Activated CD8-positive, alpha-beta memory T cell treated with anti-CD3 and anti-CD28 coated beads, Interleukin-2, amount 10 ng/mL, durations not matched to agents 7 days and 5 days (primary cell): Measurements from ENCODE around the gene POLR2L. TPM values are rescaled to one million over a fixed set of nuclear protein-coding genes. Genes with fewer than 3 reads are reported as not detected.
A peak's percentile ranks its signal among the peaks of the same experiment; 100 is the strongest.

Experiments used
- ATAC-seq: fragments of 150-1000 bp; cut with Tn5 transposase; one replicate; pipeline ENCODE4 v1.10.0; 2021; ENCODE audit warnings: moderate library complexity
- CTCF ChIA-PET: fragments of 350-600 bp; sonication (Branson Sonifier 250); formaldehyde crosslinking; loops from one replicate; lab custom pipeline; 2021; ENCODE audit warnings: antibody characterized with exemption; lab: Charles Lee
- DNase-seq: peaks from one replicate; pipeline ENCODE4 v3.0.0-alpha.2; 2020
- H3K27ac Mint-ChIP-seq: one replicate; pipeline ENCODE4 v1.8.0; 2021; ENCODE audit warnings: mild to moderate bottlenecking, mixed read lengths
- H3K27me3 Mint-ChIP-seq: one replicate; pipeline ENCODE4 v1.8.0; 2021; ENCODE audit warnings: mixed read lengths
- H3K36me3 Mint-ChIP-seq: one replicate; pipeline ENCODE4 v1.8.0; 2021; ENCODE audit warnings: mild to moderate bottlenecking, mixed read lengths
- H3K4me1 Mint-ChIP-seq: one replicate; pipeline ENCODE4 v1.8.0; 2021; ENCODE audit warnings: mixed read lengths
- H3K4me3 Mint-ChIP-seq: one replicate; pipeline ENCODE4 v1.8.0; 2021; ENCODE audit warnings: mild to moderate bottlenecking, moderate library complexity, mixed read lengths
- H3K9me3 Mint-ChIP-seq: one replicate; pipeline ENCODE4 v1.8.0; 2022; ENCODE audit warnings: low read depth, mixed read lengths
- total RNA-seq, 2 experiments: library from RNA; stranded (reverse); gene quantifications; one replicate each; pipeline ENCODE4 v1.2.3, GENCODE V29; 2021

Gene POLR2L
- total RNA-seq, 2 experiments from 2014 or later: 87.6 to 114 TPM

DNA sequence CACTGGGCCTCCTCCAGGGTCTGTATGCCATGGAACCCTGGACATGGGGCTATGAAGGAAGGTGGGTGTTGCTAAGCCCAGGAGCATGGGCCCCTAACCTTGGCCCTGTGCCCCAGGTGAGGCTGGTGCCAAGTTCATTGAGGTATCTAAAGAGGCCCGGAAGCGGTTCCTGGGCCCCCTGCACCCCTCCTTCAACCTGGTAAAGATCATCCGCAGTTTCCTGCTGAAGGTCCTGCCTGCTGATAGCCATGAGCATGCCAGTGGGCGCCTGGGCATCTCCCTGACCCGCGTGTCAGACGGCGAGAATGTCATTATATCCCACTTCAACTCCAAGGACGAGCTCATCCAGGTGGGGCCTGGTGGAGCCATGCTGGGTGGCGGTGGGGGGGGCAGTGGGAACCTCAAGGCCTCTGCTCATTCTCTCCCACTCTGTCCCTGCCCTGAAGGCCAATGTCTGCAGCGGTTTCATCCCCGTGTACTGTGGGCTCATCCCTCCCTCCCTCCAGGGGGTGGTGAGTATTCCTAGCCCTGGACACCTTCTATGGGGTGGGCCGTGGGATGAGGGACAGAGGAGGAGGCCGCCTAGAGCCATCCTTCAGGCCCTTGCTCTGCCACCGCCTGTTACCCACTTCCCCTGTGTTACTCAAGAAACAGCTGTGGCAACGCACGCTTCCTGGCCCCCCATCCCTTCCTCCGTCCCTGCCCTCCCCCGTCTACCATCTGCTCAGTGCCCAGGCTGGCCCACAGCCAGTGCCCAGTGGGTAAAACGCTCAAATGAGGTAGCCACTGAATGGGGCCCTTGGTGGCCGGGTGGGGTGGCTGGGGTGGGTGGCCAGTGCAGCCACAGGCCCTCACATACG lies 20.6 kb downstream of the POLR2L start:
- H3K36me3 Mint-ChIP-seq: no peaks in the 10 kb centered on the region
- no peak for DNase-seq
- H3K27ac Mint-ChIP-seq: no peak overlapping the region
- no peak overlapping the region for H3K4me3 Mint-ChIP-seq
- peaks cover 17% of the 10 kb centered on the region for H3K4me1 Mint-ChIP-seq
- no peak for ATAC-seq
- H3K27me3 Mint-ChIP-seq: no peaks in the 10 kb centered on the region
- CTCF ChIA-PET: interaction anchor here (0.9 kb wide), 1 partner anchor 13 kb away, joined by 3 read pairs; no protein-coding TSS in a partner anchor
- H3K9me3 Mint-ChIP-seq: no peaks in the 10 kb centered on the region

DNA sequence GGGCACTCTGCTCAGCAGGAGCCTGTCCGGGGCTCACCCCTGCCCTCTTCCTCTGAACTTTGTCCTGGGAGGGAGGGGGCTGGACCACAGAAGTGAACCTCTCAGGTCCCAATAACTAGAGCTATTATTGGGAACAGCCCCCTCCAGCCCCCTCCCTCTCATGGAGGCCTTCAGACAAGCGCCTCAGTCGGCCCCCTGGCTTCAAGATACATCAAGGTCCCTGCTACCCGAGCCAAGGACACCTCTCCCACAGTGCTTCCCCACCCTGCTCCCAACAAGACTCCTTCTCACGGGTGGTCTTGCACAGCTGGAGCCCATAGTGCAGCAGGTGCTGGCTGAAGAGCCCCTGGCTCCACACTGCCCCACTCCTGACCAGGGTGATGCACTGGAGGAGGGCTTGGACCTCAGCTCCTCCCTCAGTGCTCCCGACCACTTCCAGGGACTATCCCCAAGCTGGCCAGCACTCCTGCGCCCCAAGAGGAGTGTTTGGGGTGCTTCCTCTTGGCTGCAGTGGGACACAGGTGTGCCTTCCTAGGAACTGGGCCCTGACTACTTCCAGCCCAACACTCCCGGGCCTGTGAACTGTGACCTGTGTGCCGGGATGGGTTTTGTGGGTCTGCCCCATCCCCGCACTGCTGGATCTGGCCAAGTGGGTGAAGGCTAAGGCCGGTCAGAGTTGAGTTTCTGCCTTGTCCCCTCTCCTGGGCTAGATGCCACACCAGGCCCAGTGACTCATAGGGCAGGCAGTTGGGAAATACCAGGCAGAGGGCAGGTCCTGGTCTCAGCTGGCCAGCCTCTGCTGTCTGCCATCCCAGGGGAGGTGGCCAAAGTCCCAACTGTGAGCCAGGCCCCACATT lies 21.4 kb downstream of the POLR2L start:
- Mint-ChIP-seq H3K36me3 (no peaks in the 10 kb centered on the region), H3K9me3 (no peaks in the 10 kb centered on the region), H3K27ac (peak overlapping the region; percentile 65), H3K4me3 (peak overlapping the region; percentile 73), H3K27me3 (no peaks in the 10 kb centered on the region), H3K4me1 (peaks cover 12% of the 10 kb centered on the region)
- ATAC-seq (no peak), DNase-seq (no peak)
- CTCF ChIA-PET: interaction anchor here (0.7 to 1.8 kb wide), 3 partner anchors 9 to 18 kb away, joined by 3 to 12 read pairs (median 5); partner anchors contain the start of gene RPLP2

DNA sequence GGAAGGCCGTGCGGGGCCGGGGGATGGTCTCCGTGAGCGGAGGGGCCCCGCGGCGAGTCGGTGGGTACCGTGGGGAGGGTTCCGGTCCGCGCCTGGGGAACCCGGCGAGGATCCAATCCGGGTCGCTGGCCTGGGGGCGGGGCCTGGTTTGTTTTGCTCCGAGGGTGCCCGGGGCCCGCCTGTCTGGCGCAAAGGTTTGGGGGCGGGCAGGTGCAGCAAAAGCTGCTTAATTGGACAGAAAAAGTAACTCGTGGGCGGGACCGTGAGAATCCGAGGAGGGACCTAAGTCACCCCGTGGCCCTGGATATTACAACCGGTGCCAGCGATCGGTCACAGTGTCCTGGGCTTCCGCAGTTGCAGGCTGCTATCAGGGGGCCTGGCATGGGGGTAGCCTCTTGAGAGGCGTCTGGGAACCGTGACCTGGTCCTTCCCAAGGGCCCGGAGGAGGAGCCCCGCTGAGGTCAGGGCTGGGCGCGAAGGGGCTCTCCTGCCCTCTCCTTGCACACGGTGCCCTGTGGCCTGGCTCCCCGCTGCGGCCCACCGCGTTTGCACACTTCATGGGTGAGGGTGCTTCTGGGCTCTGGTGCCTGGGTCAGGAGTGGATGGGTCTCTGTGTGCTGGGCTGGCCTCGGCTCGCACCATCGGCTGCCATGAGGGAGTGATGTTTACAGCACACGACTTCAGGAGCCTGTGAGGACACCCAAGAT lies 22.2 kb downstream of the POLR2L start:
- peak overlapping the region; percentile 78 for H3K27ac Mint-ChIP-seq
- H3K9me3 Mint-ChIP-seq: no peaks in the 10 kb centered on the region
- no peaks in the 10 kb centered on the region for H3K27me3 Mint-ChIP-seq
- peak overlapping the region; percentile 73 for H3K4me3 Mint-ChIP-seq
- peak; percentile 97 for DNase-seq
- CTCF ChIA-PET: interaction anchor here (0.7 to 2.8 kb wide), 7 partner anchors 10 to 231 kb away, joined by 3 to 12 read pairs (median 3); partner anchors contain the start of genes POLR2L, RPLP2 and TSPAN4
- H3K36me3 Mint-ChIP-seq: no peaks in the 10 kb centered on the region
- ATAC-seq: peak; percentile 77
- H3K4me1 Mint-ChIP-seq: peaks cover 12% of the 10 kb centered on the region

DNA sequence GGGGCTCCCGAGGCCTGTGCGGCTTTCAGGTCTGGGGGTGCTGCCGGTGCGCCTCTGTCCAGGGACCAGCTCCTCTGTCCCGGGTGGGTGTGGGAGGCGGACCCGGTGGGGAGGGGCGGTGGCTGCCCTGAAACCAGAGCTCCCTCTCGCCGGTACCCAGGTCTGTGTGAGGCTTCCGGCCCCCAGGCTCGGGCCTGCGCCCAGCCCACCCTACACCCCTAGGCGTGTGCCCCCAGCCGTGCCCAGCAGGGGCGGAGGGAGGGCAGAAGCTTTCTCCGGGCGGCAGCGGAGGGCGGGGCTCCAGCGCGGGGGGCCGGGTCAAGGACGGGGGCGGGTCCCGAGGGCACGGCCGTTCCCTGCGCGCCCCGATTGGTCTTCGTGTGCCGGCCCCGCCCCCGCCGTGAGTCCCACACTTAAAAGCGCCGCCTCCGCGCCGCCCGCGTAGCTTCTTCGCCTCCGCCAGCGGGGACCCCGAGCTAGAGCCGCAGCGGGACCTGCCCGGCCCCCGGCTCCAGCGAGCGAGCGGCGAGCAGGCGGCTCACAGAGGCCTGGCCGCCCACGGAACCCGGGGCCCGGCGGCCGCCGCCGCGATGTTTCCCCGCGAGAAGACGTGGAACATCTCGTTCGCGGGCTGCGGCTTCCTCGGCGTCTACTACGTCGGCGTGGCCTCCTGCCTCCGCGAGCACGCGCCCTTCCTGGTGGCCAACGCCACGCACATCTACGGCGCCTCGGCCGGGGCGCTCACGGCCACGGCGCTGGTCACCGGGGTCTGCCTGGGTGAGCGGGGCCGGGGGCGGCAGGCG lies 23.0 kb downstream of the POLR2L start:
- H3K27me3 Mint-ChIP-seq: no peaks in the 10 kb centered on the region
- H3K9me3 Mint-ChIP-seq: no peaks in the 10 kb centered on the region
- peak overlapping the region; percentile 78 for H3K27ac Mint-ChIP-seq
- CTCF ChIA-PET: interaction anchor here (0.8 to 2.8 kb wide), 7 partner anchors 9 to 232 kb away, joined by 3 to 12 read pairs (median 5); partner anchors contain the start of genes CRACR2B, POLR2L, RPLP2 and TSPAN4
- peak overlapping the region; percentile 73 for H3K4me3 Mint-ChIP-seq
- DNase-seq (peak; percentile 94), ATAC-seq (peak; percentile 81)
- no peaks in the 10 kb centered on the region for H3K36me3 Mint-ChIP-seq
- peaks cover 12% of the 10 kb centered on the region for H3K4me1 Mint-ChIP-seq

DNA sequence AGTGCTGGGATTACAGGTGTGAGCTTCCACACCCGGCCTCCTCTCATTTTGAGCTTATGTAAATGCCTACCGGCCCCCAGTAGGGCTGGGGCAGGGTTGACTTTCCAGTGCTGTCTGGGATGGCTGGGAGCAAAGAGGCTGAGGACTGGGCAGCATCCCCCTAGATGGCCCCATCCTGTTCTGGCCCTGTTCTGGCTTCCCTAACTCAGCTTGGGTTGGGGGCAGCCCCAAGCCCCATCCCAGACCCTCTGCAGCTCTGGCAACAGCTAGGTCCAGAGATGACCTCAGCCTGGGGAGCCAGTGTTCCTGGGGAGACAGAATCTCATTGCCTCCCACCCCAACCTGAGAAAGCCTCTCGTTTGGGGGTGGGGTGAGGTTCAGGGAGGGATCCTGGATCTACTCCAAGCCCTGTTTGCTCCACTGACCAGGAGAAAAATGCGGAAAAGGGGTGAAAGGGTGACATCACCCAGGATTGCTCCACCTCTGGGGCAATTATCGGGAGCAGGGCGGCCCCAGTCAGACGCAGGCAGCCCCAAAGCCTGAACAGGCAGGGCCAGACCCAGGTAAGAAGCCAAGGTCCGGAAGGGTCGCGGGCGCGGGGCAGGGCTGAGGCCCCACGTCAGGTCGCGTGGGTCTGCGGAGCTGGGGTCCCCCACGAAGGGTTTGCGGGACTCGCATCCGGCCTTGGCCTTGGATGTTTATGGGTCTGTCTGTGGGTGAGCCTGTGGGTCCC lies 23.8 kb downstream of the POLR2L start, which contains the start of gene PNPLA2:
PNPLA2 (plus strand) TSS at position 519 of the 733 bp plus-strand sequence. CDS start 805 bp downstream, outside the sequence.
- Mint-ChIP-seq H3K27ac (peak within 1 kb of the TSS; percentile 78), H3K36me3 (peaks cover 3% of the 10 kb centered on the region), H3K4me3 (peak within 1 kb of the TSS; percentile 73), H3K27me3 (no peaks in the 10 kb centered on the region), H3K4me1 (peaks cover 12% of the 10 kb centered on the region), H3K9me3 (no peaks in the 10 kb centered on the region)
- CTCF ChIA-PET: interaction anchor here (1.2 to 2.8 kb wide), 7 partner anchors 10 to 233 kb away, joined by 3 to 12 read pairs (median 5); partner anchors contain the start of genes CRACR2B, POLR2L, RPLP2 and TSPAN4
- ATAC-seq: no peak
- DNase-seq: peak; percentile 56

DNA sequence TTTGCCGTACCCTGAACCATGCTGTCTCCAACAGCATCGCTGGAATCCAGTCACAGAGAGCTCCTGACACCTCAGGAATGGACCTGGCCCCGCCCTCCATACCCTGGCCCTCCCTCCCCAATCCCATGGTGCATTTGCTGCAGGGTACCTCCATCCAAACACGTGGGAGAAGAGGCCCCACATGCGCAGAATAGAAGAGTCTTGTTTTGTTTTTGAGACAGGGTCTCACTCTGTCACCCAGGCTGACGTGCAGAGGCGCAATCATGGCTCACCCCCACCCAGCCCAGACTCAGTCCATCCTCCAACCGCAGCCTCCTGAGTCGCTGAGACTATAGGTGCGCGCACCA lies 25.9 kb downstream of the POLR2L start:
- peaks cover 23% of the 10 kb centered on the region for H3K4me1 Mint-ChIP-seq
- H3K36me3 Mint-ChIP-seq: peaks cover 18% of the 10 kb centered on the region
- H3K27ac Mint-ChIP-seq: no peak overlapping the region
- no peak overlapping the region for H3K4me3 Mint-ChIP-seq
- no peak for ATAC-seq
- no peaks in the 10 kb centered on the region for H3K9me3 Mint-ChIP-seq
- DNase-seq: no peak
- CTCF ChIA-PET: interaction anchor here (0.9 to 1.1 kb wide), 2 partner anchors 10 to 24 kb away, joined by 3 to 4 read pairs; no protein-coding TSS in a partner anchor
- H3K27me3 Mint-ChIP-seq: no peaks in the 10 kb centered on the region

DNA sequence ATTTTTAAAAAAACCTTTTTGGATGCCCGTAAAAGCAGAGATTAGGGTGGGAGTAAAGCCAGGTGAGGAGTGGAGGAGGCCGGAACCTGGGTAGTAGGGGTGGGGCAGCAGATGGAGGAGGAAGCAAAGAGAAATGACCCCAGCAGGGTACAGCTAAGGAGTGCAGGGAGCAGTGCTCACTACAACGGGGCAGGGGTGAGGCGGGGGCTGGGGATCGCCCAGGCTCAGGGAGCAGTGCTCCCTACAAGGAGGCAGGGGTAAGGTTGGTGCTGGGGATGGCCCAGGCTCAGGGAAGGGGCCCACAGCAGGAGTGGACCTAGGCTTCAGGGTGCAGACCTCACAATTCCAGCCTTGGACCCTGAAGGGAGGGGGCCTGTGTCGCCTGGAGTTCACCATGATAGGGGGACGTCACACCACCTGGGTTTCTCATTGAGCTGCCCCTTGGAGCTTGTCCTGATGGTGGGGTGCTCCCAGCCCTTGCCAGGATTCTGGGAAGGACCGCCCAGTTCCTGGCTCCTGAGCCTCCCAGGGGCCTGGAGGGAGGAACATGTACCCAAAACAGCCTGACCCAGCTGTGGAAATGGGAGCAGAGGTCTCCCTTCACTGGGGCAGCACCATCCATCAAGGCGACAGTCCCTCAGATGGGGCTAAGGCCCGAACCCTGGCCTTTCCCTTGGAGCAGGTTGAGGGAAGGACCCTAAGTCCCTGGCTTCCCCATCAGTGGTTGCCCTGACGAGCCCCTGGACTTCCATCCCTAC lies 26.5 kb downstream of the POLR2L start:
- Mint-ChIP-seq H3K4me3 (no peak overlapping the region), H3K27me3 (no peaks in the 10 kb centered on the region), H3K36me3 (peaks cover 24% of the 10 kb centered on the region), H3K4me1 (peaks cover 24% of the 10 kb centered on the region), H3K27ac (no peak overlapping the region), H3K9me3 (no peaks in the 10 kb centered on the region)
- CTCF ChIA-PET: interaction anchor here (0.9 to 1.1 kb wide), 2 partner anchors 10 to 25 kb away, joined by 3 to 4 read pairs; no protein-coding TSS in a partner anchor
- ATAC-seq: no peak
- no peak for DNase-seq

DNA sequence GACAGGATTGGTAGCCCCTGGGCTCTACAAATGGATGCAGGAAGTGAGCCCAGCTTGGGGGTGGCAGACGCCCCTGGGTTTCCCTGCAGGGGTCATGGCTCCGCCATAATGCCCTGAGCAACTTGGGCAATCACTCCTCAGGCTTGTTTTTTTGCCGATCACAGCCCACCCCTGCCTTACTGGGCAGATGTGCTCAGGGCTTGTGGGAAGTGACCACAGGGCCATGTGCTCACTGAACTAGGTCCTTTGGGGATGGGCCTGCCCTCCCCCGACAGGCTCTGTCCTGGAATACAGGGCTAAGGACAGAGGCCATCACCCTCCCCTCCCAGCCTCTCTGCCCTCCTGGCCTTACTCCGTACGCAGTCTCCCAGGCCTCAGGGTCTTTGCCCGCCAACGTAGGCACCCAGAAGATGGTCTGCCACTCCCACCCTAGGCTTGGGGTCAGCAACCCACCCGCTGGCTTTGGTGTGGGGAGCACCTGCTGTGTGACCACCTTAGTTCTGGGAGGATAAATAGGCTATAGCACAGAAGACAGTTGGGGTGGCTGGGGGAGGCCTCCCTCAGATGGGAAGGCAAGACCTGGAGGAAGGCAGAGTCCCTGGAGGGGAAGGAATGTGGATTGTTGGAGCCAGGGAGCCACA lies 28.8 kb downstream of the POLR2L start:
- Mint-ChIP-seq H3K27ac (peak overlapping the region; percentile 39), H3K4me3 (no peak overlapping the region), H3K4me1 (peaks cover 27% of the 10 kb centered on the region), H3K9me3 (no peaks in the 10 kb centered on the region), H3K27me3 (no peaks in the 10 kb centered on the region), H3K36me3 (peaks cover 24% of the 10 kb centered on the region)
- CTCF ChIA-PET: interaction anchor here (0.9 kb wide), 1 partner anchor 12 kb away, joined by 3 read pairs; no protein-coding TSS in a partner anchor
- ATAC-seq (no peak), DNase-seq (no peak)

DNA sequence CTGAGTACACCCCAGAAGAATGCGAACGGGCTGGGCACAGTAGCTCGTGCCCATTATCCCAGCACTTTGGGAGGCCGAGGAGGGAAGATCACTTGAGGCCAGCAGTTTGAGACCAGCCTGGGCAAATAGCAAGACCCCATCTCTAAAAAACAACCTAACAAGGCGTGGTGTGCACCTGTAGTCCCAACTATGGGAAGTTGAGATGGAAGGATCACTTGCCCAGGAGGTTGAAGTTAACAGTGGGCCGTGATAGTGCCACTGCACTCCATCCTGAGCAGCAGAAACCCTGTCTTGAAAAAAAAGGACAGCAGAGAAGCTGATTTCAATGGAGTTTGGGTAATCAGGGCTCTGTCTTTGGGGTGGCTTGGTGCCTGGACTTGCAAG lies 29.3 kb downstream of the POLR2L start:
- Mint-ChIP-seq H3K27ac (peak overlapping the region; percentile 49), H3K4me3 (no peak overlapping the region), H3K9me3 (no peaks in the 10 kb centered on the region), H3K27me3 (no peaks in the 10 kb centered on the region), H3K4me1 (peaks cover 30% of the 10 kb centered on the region), H3K36me3 (peaks cover 24% of the 10 kb centered on the region)
- no peak for ATAC-seq
- DNase-seq: no peak
- CTCF ChIA-PET: interaction anchor here (0.9 to 2.0 kb wide), 2 partner anchors 13 to 31 kb away, joined by 3 to 4 read pairs; no protein-coding TSS in a partner anchor

DNA sequence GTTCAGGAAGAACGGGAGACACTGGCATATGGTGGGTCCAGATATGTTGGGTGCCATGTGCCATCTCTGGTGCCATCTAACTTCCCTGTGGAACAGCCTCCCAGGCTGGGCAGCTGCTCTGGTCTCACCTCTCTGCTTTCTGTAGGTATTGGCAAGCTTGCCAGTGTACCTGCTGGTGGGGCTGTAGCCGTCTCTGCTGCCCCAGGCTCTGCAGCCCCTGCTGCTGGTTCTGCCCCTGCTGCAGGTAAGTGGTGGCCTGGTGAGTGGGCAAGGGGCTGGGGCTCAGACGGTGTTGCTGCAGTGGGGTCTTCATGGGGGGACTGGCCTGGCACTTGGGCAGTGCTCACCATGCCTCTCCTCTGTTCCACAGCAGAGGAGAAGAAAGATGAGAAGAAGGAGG lies 29.9 kb downstream of the POLR2L start:
- DNase-seq (no peak), ATAC-seq (no peak)
- H3K36me3 Mint-ChIP-seq: peaks cover 24% of the 10 kb centered on the region
- H3K27ac Mint-ChIP-seq: peak overlapping the region; percentile 49
- H3K9me3 Mint-ChIP-seq: no peaks in the 10 kb centered on the region
- H3K4me1 Mint-ChIP-seq: peaks cover 33% of the 10 kb centered on the region
- no peaks in the 10 kb centered on the region for H3K27me3 Mint-ChIP-seq
- CTCF ChIA-PET: interaction anchor here (2.0 to 2.2 kb wide), 2 partner anchors 13 to 31 kb away, joined by 4 to 9 read pairs; no protein-coding TSS in a partner anchor
- H3K4me3 Mint-ChIP-seq: no peak overlapping the region
